Prostate gland (tissue), 2 donors: ENCODE measurements around the gene YEATS2.

Source experiments
- CTCF ChIP-seq, 4 experiments: fragments of 200-600 bp in 2 of 4; fragments of 450-650 bp in 2 of 4; sonication (generic) in 2 of 4; IDR thresholded peaks; 1 replicate in 3 of 4; 2 replicates in 1 of 4; pipeline ENCODE4 v1.5.1; 2016 to 2019; ENCODE audit warnings: antibody characterized with exemption in 4 of 4, mild to moderate bottlenecking in 2 of 4, moderate library complexity in 2 of 4
- POLR2A ChIP-seq: fragments of 450-650 bp; IDR thresholded peaks from one replicate; pipeline ENCODE4 v1.6.1; 2016; ENCODE audit warnings: antibody characterized with exemption, mild to moderate bottlenecking

- TF ChIP-seq CTCF (IDR thresholded peaks at IDR 0.05) (no peak), POLR2A (no peak)
Measured at GRCh38 chr3:183802989-183803388, 105.4 kb downstream of the YEATS2 start.
